Choroid plexus epithelial cell (primary cell): ENCODE data around the gene GAS5.

Experiments
- DNase-seq: peaks from one replicate; pipeline ENCODE4 v3.0.0-alpha.2; 2010; ENCODE audit warnings: low read depth
- H3K4me3 ChIP-seq: 2 replicates; pipeline ENCODE4 v1.5.1; 2011; ENCODE audit warnings: low read depth, mild to moderate bottlenecking, control low read depth, low read length, moderate library complexity
- TF ChIP-seq, protein P1 (sequence below): conservative IDR thresholded peaks from 2 replicates; pipeline ENCODE4 v1.5.1; 2011; ENCODE audit warnings: low read depth, mild to moderate bottlenecking, control low read depth, inconsistent platforms, low read length, moderate library complexity

The GAS5 gene

DNA sequence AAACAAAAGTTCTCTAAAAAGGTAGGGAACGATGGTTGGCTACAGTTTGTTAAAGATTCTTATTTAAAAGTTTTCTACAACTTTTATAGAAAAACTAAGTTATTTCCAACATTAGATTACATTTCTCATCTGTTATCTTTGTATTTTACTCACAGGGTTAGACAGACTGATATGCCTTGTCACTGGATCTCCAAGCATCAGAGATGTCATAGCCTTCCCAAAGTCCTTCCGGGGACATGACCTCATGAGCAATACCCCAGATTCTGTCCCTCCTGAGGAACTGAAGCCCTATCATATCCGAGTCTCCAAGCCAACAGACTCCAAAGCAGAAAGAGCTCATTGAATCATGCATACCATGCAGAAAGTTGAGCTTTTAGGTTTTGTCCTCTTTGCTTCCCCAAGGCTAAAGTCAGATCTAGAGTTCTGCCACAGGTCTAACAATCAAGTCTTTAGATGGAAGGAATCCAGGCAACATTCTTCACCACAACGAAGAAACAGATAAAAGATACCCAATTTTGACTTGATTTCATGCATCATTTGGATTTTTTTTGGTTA lies 10.3 kb downstream of the GAS5 start:
- no peak overlapping the region for H3K4me3 ChIP-seq
- DNase-seq = no peak
- TF ChIP-seq, protein P1, sequence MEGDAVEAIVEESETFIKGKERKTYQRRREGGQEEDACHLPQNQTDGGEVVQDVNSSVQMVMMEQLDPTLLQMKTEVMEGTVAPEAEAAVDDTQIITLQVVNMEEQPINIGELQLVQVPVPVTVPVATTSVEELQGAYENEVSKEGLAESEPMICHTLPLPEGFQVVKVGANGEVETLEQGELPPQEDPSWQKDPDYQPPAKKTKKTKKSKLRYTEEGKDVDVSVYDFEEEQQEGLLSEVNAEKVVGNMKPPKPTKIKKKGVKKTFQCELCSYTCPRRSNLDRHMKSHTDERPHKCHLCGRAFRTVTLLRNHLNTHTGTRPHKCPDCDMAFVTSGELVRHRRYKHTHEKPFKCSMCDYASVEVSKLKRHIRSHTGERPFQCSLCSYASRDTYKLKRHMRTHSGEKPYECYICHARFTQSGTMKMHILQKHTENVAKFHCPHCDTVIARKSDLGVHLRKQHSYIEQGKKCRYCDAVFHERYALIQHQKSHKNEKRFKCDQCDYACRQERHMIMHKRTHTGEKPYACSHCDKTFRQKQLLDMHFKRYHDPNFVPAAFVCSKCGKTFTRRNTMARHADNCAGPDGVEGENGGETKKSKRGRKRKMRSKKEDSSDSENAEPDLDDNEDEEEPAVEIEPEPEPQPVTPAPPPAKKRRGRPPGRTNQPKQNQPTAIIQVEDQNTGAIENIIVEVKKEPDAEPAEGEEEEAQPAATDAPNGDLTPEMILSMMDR = no peak

DNA sequence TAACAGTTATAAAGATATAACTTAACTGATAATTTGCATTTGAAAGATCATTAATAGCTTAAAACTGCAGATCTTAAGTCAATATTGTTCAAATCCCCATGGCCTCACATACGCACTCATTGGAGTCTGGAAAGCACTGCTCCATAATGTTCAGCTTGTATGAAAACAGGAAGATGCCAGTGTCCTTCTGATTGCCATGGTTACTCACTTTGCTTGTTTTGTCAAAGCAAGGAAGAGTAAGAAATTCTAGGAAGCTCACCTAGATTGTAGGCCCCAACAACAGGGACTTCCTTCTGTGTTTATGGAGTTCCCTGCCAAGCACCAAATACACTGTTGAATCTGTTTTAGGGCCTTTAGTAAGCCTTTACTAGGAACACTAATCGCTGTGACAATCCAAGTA lies 10.9 kb downstream of the GAS5 start:
- H3K4me3 ChIP-seq = no peak overlapping the region
- DNase-seq = no peak
- TF ChIP-seq, protein P1 = no peak

DNA sequence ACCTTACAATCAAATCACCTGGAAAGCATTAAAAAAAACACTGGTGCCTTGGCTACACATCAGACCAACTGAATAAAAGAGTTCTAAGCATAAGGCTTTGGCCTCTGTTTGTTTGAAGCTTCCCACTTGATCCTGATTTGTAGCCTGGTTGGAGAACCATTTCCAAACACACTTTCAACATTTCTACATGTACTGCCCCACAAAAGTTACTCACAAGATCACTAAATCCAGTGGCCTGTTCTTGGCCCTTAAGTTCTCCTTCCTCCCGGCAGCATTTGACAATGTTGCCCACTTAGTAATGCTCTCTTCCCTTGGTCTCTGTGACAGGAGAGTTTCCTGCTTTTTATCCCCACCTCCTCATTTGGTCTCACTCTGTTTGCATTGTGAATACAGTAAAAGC lies 11.8 kb downstream of the GAS5 start:
- TF ChIP-seq, protein P1 = no peak
- H3K4me3 ChIP-seq = no peak overlapping the region
- no peak for DNase-seq

DNA sequence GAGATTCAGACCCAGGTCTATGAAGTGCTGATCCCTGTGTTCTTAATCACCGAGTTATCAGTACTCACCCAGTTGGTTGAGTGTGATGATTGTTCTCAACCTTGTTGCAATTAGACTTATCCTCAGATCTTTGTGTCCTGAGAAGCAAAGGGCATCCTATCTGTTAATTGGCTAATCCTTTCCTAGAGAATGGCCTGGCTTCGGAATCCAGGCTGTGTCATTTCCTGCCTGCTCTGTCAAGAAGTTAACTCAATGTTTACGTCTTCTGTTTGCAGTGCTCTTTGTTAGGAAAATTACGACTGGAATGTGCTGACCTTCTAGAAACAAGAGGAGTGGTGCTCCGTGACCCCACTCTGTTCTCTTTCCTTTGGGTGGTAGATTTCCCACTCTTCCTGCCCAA lies 14.7 kb downstream of the GAS5 start:
- DNase-seq = peak; percentile 87

DNA sequence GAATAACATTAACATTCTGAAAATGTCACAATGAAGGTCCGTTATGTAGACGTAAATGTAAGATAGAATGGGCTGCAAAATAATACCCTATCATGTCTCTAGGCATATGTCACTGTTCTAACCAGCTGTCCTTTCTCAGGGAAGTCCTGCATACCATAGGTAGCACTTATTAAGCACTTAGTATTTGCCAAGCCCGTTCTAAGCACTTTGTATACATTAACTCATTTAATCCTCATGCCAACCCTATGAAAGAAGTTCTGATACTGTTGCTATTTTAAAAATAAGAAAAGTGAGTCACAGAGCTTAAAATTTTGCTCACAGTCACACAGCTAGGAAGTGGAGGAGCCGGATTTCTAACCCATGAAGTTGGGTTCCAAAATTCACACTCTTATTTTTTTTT lies 15.7 kb downstream of the GAS5 start:
- TF ChIP-seq, protein P1 = no peak
- DNase-seq = no peak
- no peak overlapping the region for H3K4me3 ChIP-seq

More for the DNA sequence above, 14.7 kb downstream of the GAS5 start:
- TF ChIP-seq, protein P1 = no peak
- H3K4me3 ChIP-seq = no peak overlapping the region

DNA sequence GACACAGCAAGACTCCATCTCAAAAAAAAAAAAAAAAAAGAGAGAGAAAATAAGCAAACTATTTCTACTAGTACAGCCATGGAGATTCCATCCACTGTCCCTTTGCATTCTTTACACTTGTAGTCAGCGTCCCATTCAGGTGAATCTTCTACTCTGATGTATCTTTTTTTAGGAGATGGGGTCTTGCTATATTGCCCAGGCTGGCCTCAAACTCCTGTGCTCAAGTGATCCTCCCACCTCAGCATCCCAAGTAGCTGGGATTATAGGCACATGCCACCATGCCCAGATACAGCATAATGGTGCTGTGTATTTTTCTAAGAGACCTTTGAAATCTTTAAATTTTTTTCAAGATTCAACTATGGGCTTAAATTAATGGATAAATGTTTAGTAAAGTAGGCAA lies 35.0 kb downstream of the GAS5 start:
- H3K4me3 ChIP-seq = no peak overlapping the region
- DNase-seq = no peak
- TF ChIP-seq, protein P1 = no peak

DNA sequence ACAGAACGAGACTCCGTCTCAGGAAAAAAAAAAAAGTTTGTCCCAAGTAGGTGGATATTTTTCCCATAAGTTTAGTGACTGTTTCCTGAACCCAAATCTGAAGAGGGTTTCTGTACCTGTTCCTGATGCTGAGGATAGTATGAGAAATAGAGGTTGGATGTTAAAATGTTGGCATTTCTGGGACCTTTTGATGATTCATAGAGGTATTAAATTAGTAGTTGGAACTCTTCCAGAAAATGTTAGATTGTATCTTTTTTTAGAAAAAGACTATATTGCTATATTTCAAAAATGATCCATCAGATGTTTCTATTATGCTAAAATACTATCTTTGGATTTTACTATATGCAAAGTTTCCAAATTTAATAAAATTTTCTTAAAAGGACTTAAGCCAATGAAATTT lies 40.2 kb downstream of the GAS5 start:
- H3K4me3 ChIP-seq = no peak overlapping the region
- TF ChIP-seq, protein P1 = no peak
- peak; percentile 10 for DNase-seq
